NCI-H2196 treated with DMSO at 0.1 percent for 48 hours (cell line): Measurements from ENCODE around the gene FOXI1.
"Not testable (repeated sequence)": the region's sequence is repeated elsewhere in the genome, so short reads cannot be mapped to it uniquely, and the experiment has no call there.

Source experiments
- DNase-seq: peaks from one replicate; lab custom pipeline; 2025; ENCODE audit not compliant: unreplicated experiment; lab: John Stamatoyannopoulos, UW

The FOXI1 gene

DNA sequence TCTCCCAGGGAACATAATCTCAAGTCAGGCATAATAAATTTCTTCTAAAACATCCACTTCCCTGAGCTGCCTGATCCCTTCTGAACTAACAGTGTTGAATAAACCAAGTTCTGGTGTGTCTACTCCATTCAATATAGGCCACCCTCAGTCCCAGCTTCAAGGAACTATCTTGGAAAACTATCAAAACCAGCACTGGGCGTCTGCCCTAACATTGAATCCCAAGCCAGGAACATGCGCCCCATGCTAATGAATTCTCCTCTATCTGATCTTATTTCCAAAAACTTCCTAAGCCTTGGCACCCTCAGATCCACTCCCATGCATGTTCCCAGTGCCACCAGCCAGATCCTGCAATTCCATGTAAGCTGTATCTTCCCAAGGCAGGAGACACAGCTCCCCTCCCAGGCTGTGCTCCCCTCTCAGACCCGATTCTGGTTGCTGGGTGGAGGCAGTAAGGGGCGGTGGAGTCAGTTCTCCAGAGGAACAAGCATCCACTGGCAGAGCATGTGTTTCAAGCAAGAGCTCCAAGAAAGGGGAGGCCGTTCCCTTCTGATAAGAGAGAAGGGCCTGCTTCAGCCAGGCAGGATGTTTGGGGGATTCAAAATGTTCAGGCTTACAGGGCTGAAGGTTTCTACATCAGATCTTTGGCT, 13.1 kb upstream of the FOXI1 start:
- DNase-seq = no peak

DNA sequence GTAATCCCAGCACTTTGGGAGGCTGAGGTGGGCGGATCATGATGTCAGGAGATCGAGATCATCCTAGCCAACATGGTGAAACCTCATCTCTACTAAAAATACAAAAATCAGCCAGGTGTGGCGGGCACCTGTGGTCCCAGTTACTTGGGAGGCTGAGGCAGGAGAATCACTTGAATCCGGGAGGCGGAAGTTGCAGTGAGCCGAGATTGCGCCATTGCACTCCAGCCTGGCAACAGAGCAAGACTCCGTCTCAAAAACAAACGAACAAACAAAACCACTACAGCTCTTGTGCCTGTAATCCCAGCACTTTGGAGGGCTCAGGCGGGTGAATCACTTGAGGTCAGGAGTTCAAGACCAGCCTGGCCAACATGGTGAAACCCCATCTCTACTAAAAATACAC, 11.4 kb upstream of the FOXI1 start:
- not testable (repeated sequence) for DNase-seq

DNA sequence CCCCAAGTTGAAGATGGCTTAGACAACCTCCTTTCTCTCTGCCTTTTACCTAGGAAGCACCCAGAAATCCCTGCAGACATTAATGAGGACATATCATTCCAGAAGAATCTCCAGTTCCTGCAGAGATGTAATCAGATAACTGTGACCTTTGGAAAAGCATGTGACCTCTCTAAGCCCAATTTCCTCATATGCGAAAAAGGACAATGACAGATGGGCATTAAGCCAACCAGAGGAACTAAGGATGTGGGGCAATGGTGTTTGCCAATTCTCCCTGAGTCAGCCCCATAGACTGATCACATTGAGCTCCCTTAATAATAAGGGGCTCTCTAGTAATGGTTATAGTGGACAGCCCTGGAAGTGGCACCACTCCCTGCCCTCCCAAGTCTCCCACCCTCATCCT, 10.1 kb upstream of the FOXI1 start:
- no peak for DNase-seq

DNA sequence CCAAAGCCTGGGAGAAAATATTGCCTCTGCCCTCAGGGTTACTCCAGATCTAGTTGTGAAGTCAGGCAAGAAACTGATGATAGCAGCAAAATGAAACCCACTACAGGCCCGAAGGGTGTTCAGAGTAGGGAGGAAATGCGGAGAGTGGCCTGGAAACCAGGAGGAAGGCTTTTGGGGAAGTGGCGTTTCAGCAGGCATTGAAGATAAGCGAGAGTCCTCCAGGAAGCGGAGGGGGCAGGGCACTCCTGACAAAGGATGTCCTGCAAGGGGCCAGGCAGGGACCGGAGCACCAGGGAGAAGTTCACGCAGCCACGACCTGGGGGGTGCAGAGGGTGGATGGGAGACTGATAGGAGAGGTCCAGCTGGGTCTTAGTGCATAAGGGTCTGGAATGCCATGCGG, 7.8 kb upstream of the FOXI1 start:
- no peak for DNase-seq

DNA sequence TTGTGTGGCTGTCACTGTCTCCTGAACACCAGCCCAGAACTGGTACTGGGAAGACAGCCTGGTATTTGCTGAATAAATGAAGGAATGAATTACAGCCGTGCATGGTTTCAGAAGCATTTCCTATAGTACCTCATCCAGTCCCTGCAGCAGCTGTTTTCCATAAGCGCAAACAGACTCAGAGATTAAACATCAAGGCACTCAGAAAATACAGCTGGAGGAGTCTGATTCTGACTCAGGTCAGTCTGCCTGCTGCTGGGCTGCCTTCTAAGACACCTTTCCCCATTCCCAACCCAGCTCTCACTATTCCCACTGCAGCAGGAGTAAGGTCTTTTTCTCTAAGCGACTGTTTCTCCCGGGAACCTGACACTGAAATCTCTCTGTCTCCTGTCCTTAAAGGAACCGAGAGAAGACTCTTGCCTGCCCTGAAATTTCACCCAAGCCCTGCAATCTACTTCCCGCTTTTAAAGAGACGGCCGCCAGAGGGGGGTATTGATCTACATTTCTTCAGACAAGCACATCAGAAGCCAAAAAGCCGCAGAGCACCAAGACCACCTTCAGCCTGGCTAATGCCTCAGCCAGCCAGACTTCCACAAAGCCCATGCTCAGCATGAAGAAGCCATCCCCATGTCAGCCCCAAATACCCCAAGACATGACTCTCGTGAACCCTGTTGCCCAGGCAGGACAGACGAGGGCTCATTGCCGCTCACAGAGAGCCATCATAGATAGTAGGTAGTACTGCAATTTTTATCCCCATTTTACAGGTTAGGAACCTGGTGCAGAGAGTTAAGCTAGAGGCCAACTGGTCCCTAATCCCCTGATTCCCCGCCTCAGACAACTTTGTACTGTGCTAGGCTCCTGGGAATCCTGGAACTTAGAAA, 5.4 kb upstream of the FOXI1 start:
- peak; percentile 7 for DNase-seq

DNA sequence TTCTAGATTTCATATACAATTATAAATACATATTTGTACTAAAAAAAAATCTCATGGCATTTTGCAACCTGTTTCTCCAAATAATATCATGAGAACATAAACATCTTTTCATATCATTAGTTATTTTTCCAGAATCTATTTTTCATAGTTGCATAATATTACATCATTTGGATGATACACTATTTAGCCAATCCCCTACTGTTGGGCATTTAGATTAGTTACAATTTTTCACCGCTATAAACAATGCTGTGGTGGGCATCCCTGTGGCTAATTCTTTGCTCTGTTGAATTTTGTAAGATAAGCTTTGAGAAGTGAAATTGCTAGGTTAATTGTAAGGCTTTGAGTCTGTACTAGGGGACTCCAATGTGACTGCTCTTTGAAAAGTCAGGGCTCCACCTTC, 2.2 kb upstream of the FOXI1 start:
- DNase-seq = no peak

DNA sequence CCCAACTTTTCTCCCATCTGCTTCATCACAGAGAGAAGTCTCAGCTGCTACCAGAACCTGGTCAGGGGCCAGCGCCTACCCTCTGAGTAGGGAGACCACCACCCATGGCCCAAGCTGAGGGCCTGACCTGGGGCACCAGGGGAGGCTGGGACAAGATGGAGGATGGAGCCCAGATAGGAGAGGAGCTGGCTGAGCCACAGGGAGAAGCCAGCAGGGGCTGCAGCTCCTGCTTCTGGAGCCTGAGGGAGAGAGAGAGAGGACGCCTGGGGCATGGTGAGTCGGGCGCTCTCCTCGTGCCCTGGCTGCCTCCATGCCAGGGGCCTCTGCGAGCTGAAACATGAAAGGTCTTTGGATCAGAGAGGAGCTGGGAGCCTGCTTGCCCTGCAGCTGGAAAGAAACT, 1.4 kb upstream of the FOXI1 start:
- DNase-seq = no peak

DNA sequence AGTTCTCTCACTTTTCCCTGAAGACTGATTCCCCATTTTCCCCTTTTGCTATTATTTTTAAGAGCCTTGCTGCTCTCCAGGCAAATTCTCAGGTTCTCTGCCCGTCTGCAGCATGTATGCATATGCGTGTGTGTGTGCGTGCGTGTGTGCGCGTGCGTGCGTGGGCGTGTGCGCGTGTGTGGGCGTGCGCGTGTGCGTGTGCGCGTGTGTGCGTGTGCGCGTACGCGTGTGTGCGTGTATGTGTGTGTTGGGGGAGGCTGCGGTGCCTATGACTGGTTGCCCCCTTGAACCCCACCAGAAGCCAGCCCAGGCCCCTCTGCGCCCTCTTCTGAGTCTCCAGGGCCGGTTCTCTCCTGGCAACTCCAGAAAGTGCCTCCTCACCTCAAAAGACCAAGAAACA, 987 bp upstream of the FOXI1 start:
- DNase-seq = no peak

DNA sequence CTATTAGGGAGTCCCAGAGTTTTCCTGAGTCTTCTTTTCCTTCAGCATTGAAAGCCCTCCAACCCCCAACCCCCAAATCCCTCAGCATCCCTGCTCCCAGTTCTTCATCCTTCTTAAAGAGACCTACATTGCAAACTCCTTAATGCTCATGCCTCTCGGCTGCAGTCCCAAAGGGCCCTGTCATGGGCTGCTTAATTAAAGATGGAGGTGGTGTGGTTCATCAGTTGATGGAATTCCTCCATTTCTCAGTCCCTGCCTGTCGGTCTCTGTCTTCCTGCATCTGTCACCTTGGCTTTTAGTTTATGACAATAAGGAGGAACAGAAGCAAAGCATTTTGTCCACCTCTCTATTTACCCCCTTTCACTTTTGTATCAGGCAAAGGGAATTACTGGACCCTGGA, 2.0 kb downstream of the FOXI1 start:
- no peak for DNase-seq

DNA sequence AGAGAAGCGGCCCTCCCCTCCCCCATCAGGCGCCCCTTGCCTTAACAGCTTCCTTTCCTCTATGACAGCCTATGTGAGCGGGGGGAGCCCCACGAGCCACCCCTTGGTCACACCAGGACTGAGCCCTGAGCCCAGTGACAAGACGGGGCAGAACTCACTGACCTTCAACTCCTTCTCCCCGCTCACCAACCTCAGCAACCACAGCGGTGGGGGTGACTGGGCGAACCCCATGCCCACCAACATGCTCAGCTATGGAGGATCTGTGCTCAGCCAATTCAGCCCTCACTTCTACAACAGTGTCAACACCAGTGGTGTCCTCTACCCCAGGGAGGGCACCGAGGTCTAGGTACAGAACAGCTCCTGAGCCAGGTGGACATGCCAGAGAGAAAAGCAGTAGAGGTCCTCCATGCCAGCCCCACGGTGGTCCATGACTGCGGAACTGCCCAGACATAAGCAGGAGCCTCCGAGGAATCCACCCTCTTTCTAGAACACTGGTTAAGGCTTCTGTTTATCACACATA, 2.6 kb downstream of the FOXI1 start:
- DNase-seq = no peak

DNA sequence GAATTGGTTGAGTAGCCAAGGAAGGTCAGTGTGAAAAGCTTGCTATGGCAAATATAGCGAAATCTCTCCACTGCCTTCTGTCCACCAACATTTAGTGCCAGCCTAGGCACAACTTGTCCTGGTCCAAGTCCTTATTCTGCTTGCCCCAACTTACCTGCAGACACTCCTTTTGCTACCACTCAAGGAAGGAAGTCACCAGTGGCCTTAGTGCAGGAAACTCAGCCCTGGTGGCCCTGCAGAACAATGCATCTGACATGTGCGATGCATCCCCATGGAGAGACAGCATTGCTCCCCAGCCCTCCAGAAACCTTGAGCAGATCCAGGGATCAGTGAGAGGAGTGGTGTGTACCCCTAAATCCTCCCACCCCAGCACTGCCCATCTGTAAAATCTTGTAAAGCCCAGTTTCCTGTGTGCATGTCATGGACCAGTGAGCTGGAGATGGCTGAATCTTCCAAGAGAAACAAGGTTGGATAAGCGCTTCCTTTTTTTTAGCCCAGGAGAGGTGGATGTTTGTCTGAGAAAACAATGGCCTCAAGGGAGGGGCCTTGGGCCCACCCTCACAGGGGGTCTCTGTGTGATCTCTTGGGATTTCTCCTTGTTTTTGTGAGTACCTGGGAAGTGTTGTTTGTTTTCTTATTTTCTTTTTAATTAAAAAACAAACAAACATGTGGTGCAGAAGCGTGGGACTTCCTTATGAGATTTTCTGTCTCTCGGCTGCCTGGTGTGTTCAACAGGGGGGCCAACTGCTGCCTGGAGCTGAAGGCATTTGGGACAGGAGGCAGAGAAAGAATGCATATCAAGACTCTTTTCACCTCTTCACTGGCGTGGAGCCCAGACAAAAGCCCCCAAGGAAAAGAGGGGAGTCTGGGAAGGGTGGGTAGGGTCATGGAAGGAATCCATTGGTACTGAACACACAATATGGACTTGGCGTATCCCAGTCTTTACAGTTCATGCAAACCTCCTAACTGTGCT, 3.6 kb downstream of the FOXI1 start:
- no peak for DNase-seq

DNA sequence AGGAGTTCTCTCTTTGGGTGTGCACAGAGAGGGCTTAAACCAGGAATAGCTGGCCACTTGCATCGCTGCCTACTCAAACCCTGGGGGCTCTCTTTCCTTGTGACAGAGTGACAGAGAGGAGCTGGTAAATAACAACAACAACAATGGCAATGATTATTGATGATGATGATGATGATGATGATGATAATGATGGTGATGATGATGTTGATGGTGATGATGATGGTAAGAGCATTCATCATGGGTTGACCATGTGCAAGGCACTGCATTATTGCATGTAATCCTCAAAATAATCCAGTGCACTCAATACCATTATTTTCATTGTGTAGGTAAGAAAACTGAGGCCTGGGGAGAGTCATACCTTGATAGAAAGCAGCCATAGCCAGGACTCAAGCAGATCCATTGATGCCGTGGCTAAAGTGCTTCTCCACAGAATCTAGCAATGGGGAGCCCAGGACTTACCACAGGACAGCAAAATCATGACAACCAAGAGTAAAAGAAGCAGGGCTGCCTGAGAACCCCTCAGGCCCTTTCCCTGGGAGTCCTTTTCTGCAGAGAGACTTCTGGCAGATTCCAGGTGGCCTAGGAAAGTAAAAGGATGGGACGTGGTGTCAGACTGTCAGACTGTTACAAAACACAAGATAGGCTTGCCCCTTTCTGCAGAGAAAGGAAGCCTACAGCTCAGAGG, 4.8 kb downstream of the FOXI1 start:
- no peak for DNase-seq

DNA sequence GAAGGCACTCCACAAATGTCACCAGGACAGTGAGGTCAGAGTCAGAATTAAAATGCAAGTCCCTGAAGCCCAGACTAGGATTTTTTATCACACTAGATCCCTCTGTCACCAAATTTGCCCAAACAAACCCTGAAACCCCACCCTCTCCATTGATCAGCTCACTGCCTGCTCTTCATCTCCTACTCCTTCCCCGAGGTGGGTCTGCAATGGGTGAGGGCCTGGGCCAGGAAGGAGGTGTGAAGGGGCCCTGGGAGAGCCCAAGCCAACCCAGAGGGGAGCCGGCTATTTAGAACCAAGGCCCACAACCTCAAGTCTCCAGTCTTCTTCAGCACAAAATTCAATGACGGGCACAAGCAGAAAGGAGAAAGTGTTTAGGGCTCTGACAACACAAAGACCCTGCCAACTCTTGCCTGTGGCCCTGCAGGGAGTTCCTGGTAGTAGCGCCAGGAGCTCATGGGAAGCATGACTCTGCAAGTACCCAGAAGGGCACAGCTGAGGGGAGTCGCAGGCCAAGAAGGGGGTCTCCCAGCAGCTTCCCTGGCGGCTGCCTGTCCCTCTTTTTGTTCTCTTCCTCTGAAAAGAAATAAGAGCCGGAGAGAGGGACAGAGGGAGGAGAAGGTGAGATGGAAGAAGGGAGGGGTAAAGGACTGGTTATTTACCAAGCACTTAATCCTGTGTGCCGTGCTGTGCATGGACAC, 5.5 kb downstream of the FOXI1 start:
- DNase-seq = no peak

DNA sequence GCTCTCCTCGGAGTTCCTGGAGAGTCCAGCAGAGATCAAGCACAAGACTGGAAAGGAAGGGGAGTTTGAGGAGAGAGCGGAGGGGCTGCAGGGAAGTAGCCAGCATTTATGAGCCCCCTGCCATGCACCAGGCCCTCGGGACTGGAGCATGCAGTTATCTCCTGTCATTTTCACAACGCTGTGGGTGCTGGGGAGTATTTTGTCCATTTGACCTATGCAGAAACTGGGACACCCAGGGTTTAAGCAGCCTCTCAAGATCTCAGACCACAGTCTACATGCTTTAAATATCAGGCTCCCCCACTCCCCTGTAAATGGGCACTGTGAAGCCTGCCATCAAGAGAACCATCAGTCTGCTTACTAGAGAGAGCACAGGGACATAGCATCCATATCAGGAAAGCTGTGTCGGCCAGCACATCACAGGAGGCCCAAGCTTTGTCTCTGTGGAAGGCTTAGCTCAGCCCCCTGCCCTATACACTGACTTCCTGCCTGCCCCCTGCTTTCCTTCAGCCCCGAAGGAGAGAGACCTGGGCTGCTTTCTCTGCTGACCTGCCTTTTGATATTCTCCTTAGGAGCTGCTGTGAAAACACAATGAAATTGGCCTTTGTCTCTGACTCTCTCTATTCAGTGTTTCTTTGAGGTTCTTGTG, 7.3 kb downstream of the FOXI1 start:
- DNase-seq = no peak

DNA sequence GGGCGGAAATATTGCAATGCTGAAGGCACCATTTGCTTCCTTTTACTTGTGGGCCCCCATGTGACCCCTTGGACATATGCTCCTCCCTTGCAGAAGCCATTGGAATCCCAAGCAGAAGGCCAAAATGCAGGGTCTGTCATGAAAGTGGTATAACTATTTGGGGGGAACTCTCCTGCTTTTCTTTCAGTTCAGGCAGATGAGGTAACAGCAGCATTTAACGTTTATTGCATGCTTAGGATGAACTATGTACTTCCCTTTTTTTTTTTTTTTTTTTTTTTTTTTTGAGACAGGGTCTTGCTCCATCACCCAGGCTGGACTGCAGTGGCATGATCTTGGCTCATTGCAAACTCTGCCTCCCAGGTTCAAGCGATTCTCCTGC, 7.8 kb downstream of the FOXI1 start:
- DNase-seq = no peak

DNA sequence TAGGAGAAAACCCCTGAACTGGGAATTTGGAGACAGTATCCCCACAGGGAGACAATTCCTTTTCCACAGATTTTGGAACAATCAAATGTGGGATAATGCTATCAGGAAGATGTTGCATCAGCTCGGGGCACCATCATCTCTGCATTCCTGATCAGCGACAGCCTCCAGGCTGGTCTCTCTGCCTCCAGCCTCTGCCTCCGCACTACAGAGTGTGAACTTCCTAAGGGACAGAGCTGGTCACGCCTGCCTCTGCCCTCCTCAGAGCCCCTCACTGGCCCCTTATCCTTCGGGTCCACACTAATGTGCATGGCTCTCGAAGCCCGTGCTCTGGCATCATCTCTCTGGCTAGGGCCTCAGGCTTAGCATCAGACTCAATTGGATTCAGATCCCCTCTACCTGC, 8.6 kb downstream of the FOXI1 start:
- DNase-seq = no peak

DNA sequence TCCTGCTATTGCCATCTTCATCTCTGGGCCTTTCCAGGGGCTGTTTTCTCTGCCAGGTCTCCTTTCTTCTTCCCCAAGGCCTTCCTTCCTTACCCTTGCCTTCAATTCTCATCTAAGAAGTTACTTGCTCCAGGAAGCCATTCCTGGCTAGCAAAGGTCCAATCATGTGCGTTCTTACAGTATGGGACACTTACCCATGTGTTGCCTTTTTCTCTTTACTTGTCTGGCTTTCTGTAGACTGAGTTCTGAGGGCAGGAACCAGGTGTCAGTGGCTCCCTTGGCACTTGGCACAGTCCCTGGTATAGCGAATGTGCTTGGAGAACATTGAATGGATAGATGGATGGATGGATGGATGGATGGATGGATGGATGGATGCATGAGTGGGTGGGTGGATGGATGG, 10.2 kb downstream of the FOXI1 start:
- no peak for DNase-seq

DNA sequence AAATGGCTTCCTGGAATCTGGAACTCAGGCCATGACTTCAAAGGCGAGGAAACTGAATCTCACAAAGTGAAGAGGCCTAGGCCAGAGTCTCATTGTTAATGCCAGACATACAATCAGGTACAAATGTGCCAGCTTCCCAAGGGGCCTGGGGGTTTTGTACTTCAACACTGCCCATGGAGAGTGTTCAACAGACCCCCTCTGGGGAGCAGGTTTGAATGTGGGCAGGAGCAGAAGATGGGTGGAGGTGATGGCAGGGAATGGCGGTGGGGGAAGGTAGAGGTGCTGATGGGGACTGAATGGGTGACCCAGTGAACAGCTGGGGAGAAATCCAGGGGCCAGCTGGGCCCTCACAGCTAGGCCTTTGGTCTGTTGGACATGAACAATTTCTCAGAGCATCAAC, 12.0 kb downstream of the FOXI1 start:
- no peak for DNase-seq

DNA sequence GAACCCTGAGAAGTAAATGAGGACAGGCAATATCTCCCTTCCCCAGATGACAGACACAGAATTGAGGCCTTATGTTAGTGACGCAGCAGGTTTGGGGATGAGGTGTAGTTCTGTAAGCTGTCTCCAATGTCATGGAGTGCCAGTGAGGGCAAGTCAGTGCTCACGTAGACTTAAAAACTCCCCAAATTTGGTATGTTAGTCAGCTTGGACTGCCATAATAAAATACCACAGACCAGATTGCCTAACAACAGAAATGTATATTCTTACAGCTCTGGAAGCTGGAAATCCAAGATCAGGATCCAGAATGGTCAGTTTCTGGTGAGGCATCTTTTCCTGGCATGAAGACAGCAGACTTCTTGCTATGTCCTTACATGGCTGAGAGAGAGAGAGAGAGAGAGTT, 14.9 kb downstream of the FOXI1 start:
- no peak for DNase-seq

DNA sequence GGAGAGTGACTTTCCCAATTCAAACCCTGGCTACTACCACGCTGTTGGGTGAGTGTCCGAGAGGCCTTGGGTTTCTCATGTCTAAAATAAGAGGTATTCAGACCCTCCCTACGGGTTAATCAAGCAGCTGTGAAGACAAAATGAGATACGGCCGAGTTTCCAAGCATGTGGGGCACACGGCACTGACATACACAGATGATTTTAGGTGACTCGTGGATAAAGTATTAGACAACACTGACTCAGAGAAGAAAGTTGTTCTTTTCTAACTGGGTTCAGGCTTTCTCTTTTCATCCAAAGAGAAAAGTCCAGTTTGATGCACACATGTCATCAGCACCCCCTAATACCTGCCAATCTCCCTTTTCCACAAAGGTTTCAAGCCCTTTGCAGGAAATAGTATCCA, 15.6 kb downstream of the FOXI1 start:
- DNase-seq = no peak
